ENCODE data around the gene VCAN.

The VCAN gene

DNA sequence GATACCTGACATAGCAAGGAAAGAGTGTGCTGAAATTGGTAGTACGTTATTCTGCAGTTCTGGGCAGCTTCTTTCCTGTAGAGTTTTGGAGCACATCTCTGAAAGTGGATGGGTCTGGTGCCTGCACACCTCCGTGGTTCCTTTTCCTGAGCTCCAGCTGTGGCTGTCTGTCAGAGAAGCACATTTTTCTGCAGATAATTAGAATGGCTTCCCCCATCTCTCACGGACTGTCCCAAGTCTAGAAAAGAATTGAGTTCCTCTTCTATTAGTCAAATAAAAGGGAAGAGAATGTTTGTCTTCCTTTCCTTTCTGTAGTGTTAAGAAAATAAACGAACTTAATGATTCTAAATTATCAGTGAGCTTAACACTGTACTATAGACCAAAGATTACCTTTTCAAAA lies 55.7 kb downstream of the VCAN start:
- H2AFZ ChIP-seq (ENCODE audit: low read length) = no peak overlapping the region
- H3F3A ChIP-seq (ENCODE audit: insufficient read depth, low read length) = no peaks in the 10 kb centered on the region
- no peaks in the 10 kb centered on the region for H3K9me3 ChIP-seq (replicated peaks; ENCODE audit: insufficient read depth, low read length)
- no peak for TF ChIP-seq EZH2 (optimal IDR thresholded peaks at IDR 0.05; ENCODE audit: low read depth, low read length)
- TF ChIP-seq EZH2phosphoT487 (IDR thresholded peaks at IDR 0.05; ENCODE audit: low read length) = no peak
- TF ChIP-seq, protein P1, sequence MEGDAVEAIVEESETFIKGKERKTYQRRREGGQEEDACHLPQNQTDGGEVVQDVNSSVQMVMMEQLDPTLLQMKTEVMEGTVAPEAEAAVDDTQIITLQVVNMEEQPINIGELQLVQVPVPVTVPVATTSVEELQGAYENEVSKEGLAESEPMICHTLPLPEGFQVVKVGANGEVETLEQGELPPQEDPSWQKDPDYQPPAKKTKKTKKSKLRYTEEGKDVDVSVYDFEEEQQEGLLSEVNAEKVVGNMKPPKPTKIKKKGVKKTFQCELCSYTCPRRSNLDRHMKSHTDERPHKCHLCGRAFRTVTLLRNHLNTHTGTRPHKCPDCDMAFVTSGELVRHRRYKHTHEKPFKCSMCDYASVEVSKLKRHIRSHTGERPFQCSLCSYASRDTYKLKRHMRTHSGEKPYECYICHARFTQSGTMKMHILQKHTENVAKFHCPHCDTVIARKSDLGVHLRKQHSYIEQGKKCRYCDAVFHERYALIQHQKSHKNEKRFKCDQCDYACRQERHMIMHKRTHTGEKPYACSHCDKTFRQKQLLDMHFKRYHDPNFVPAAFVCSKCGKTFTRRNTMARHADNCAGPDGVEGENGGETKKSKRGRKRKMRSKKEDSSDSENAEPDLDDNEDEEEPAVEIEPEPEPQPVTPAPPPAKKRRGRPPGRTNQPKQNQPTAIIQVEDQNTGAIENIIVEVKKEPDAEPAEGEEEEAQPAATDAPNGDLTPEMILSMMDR (IDR thresholded peaks at IDR 0.05; ENCODE audit: low read length) = no peak
- DNase-seq = no peak
- no peak overlapping the region for H3K9ac ChIP-seq (ENCODE audit: low read length)
- H3K36me3 ChIP-seq (replicated peaks; ENCODE audit: insufficient read depth, low read length) = no peaks in the 10 kb centered on the region
- H3K4me3 ChIP-seq (ENCODE audit: low read length) = no peak overlapping the region
- H3K79me2 ChIP-seq (ENCODE audit: low read length) = no peaks in the 10 kb centered on the region
- no peak overlapping the region for H3K27ac ChIP-seq (ENCODE audit: low read length)
- H3K4me2 ChIP-seq (ENCODE audit: low read depth, low read length) = no peak overlapping the region
- H3K4me1 ChIP-seq (ENCODE audit: low read length) = no peaks in the 10 kb centered on the region
- H4K20me1 ChIP-seq (ENCODE audit: insufficient read depth, low read length) = no peaks in the 10 kb centered on the region
- H3K9me2 ChIP-seq (replicated peaks; ENCODE audit: insufficient read depth, low read length) = no peaks in the 10 kb centered on the region
- H3K27me3 ChIP-seq (replicated peaks; ENCODE audit: insufficient read depth, low read length) = no peaks in the 10 kb centered on the region

DNA sequence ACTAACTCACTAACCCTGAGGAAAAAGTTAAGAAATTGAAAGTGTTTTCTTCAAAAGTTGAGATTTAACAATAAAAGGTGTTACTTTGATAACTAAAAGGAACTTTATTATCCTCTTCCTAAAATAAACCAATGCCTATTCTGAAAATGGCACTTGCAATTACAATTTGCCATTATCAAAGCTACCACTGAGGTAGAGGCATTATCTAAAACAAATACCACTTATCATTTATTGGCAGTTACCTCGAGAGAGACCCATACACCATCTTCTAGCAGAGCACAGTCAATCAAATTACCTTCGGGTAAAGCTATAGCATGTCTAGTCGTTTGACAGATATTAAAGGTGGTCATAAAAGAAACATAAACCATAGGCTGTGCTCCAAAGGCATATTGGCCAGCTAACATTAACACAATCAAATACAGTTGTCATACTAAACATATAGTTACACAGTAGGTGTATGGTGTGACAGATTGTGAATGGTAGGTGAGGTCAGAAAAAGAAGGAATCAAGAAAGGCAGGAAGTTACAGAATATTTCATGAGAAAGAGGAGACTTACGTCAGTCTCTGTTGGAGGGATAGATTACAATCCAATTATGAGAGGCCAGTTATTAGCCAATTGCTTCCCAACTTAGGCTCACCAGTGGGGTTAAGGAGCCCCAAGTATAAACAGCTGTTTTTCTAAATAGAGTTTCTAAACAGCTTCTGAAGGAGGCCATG lies 56.3 kb downstream of the VCAN start:
- no peak overlapping the region for H3K4me3 ChIP-seq (ENCODE audit: low read length)
- no peaks in the 10 kb centered on the region for H3K27me3 ChIP-seq (replicated peaks; ENCODE audit: insufficient read depth, low read length)
- no peak for DNase-seq
- no peaks in the 10 kb centered on the region for H3K79me2 ChIP-seq (ENCODE audit: low read length)
- H3K9ac ChIP-seq (ENCODE audit: low read length) = no peak overlapping the region
- H3K36me3 ChIP-seq (replicated peaks; ENCODE audit: insufficient read depth, low read length) = no peaks in the 10 kb centered on the region
- no peak overlapping the region for H3K4me2 ChIP-seq (ENCODE audit: low read depth, low read length)
- no peaks in the 10 kb centered on the region for H4K20me1 ChIP-seq (ENCODE audit: insufficient read depth, low read length)
- TF ChIP-seq, protein P1 (IDR thresholded peaks at IDR 0.05; ENCODE audit: low read length) = no peak
- TF ChIP-seq EZH2 (optimal IDR thresholded peaks at IDR 0.05; ENCODE audit: low read depth, low read length) = no peak
- H2AFZ ChIP-seq (ENCODE audit: low read length) = no peak overlapping the region
- no peaks in the 10 kb centered on the region for H3K9me3 ChIP-seq (replicated peaks; ENCODE audit: insufficient read depth, low read length)
- H3K4me1 ChIP-seq (ENCODE audit: low read length) = no peaks in the 10 kb centered on the region
- H3K9me2 ChIP-seq (replicated peaks; ENCODE audit: insufficient read depth, low read length) = no peaks in the 10 kb centered on the region
- no peak overlapping the region for H3K27ac ChIP-seq (ENCODE audit: low read length)
- H3F3A ChIP-seq (ENCODE audit: insufficient read depth, low read length) = no peaks in the 10 kb centered on the region

DNA sequence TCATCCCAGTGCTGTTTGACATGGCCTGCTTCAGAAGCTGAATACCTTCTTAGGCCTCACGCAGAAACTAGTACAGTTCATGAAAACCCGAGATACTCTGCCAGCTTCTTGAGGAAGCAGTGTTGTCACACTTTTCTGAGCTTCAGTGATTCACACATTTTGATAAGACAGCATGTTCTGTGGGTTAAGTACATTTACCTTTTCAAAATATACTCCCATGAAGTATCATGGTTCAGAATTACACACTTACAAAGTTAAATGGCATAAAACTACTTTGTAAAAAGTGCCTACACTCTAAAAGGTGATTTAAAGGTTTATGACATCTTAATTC lies 56.9 kb downstream of the VCAN start:
- Histone ChIP-seq H4K20me1 (ENCODE audit: insufficient read depth, low read length) (no peaks in the 10 kb centered on the region), H3F3A (ENCODE audit: insufficient read depth, low read length) (no peaks in the 10 kb centered on the region), H2AFZ (ENCODE audit: low read length) (no peak overlapping the region), H3K27ac (ENCODE audit: low read length) (no peak overlapping the region), H3K9ac (ENCODE audit: low read length) (no peak overlapping the region), H3K79me2 (ENCODE audit: low read length) (no peaks in the 10 kb centered on the region), H3K4me2 (ENCODE audit: low read depth, low read length) (no peak overlapping the region), H3K4me3 (ENCODE audit: low read length) (no peak overlapping the region), H3K4me1 (ENCODE audit: low read length) (no peaks in the 10 kb centered on the region), H3K9me3 (replicated peaks; ENCODE audit: insufficient read depth, low read length) (no peaks in the 10 kb centered on the region), H3K9me2 (replicated peaks; ENCODE audit: insufficient read depth, low read length) (no peaks in the 10 kb centered on the region), H3K36me3 (replicated peaks; ENCODE audit: insufficient read depth, low read length) (no peaks in the 10 kb centered on the region), H3K27me3 (replicated peaks; ENCODE audit: insufficient read depth, low read length) (no peaks in the 10 kb centered on the region)
- TF ChIP-seq EZH2phosphoT487 (IDR thresholded peaks at IDR 0.05; ENCODE audit: low read length) (no peak), EZH2 (optimal IDR thresholded peaks at IDR 0.05; ENCODE audit: low read depth, low read length) (no peak)
- TF ChIP-seq, protein P1 (IDR thresholded peaks at IDR 0.05; ENCODE audit: low read length) = no peak
- DNase-seq = no peak

All from MM.1S (cell line).